Activated CD4-positive, alpha-beta memory T cell treated with anti-CD3 and anti-CD28 coated beads for 36 hours (primary cell): ENCODE data around the gene DDX23. TPM values are rescaled to one million over a fixed set of nuclear protein-coding genes. Genes with fewer than 3 reads are reported as not detected.

ENCODE experiments used
- CTCF ChIA-PET: fragments of 350-600 bp; sonication (Branson Sonifier 250); formaldehyde crosslinking; loops from one replicate; lab custom pipeline; 2021; ENCODE audit warnings: antibody characterized with exemption, inconsistent platforms; lab: Charles Lee
- POLR2A ChIA-PET: fragments of 350-600 bp; sonication (Branson Sonifier 250); formaldehyde crosslinking; loops from one replicate; lab custom pipeline; 2021; ENCODE audit warnings: antibody characterized with exemption; lab: Charles Lee
- DNase-seq: peaks from one replicate; pipeline ENCODE4 v3.0.0-alpha.2; 2020
- H3K27ac Mint-ChIP-seq: one replicate; pipeline ENCODE4 v1.8.0; 2021; ENCODE audit warnings: mixed read lengths
- H3K27me3 Mint-ChIP-seq: one replicate; pipeline ENCODE4 v1.8.0; 2021; ENCODE audit warnings: mixed read lengths
- H3K36me3 Mint-ChIP-seq: one replicate; pipeline ENCODE4 v1.8.0; 2021; ENCODE audit warnings: mixed read lengths
- H3K4me1 Mint-ChIP-seq: one replicate; pipeline ENCODE4 v1.8.0; 2021; ENCODE audit warnings: low read depth, mixed read lengths
- H3K4me3 Mint-ChIP-seq: one replicate; pipeline ENCODE4 v1.8.0; 2021; ENCODE audit warnings: mild to moderate bottlenecking, mixed read lengths
- H3K9me3 Mint-ChIP-seq: one replicate; pipeline ENCODE4 v1.8.0; 2021; ENCODE audit warnings: mixed read lengths
- intact Hi-C: fragments of 100-400 bp; cut with micrococcal nuclease; formaldehyde crosslinking; loops from one replicate; pipeline ENCODE4 v1.15.1; 2023
- total RNA-seq, 2 experiments: library from RNA; stranded (reverse); gene quantifications; one replicate each; pipeline ENCODE4 v1.2.3, GENCODE V29; 2021

The DDX23 gene
- total RNA-seq, result 100 to 1,000 TPM; 119 to 121 TPM

DNA sequence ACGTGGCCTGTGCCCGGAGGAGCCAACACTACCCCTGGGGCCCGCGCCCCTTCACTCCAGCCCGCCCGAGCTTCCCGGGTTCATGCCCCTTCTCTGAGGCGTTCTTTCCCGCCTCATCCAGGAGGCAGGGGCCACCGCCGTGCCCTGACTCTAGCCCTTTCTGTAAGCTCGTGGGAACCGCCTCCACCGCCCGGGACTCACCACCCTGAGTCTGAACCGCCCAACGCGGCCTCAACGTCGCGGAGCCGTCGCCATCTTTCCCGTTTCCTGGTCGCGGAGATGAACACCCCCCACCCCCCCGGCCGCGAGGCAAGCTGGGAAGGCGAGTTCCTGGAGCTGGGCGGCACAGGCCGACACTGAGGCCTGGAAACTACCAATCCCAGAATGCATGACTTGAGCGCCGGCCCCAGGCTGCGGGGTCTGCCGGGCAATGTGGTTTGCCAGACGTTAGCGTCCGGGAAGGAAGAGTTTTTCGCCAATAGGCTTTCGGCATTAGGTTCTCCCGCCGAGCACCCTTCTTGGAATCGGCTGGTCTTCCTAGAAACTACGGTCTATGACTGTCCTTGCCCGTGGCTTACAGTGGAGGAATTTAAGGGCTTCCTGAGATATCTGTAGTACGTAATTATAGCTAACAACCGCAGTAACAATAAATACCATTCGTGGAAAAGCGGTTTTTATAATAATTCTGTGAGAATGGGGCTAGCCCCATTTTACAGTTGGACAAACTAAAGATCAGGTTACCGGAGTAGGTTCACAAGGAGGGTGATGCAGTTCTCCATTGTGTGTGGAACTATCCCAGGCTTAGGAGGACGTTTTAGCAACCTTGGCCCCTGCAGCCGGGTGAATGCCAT is at the start of gene DDX23:
TSS of gene DDX23 (minus strand) at position 281 of the 851 bp plus-strand sequence. CDS start 6,381 bp downstream, outside the sequence.
- DNase-seq, result peak; percentile 96
- H3K27me3 Mint-ChIP-seq, result no peaks in the 10 kb centered on the region
- intact Hi-C loops, result loop anchor here (1.0 to 5.0 kb wide), 8 partner anchors 13 to 337 kb away; partner anchors contain the start of genes KANSL2, PRKAG1, RND1 and TUBA1A
- peaks cover 13% of the 10 kb centered on the region for H3K36me3 Mint-ChIP-seq
- ChIA-PET CTCF (interaction anchor here (0.6 to 9.0 kb wide), 41 partner anchors 13 to 278 kb away, joined by 3 to 204 read pairs (median 6); partner anchors contain the start of genes ARF3, DDN, FKBP11 and PRKAG1), POLR2A (interaction anchor here (0.6 to 3.4 kb wide), 18 partner anchors 13 to 1492 kb away, joined by 3 to 27 read pairs (median 3); partner anchors contain the start of genes ARF3, CACNB3, CCNT1 and RND1)
- H3K27ac Mint-ChIP-seq, result peak within 1 kb of the TSS; percentile 97
- peaks cover 31% of the 10 kb centered on the region for H3K4me1 Mint-ChIP-seq
- peak within 1 kb of the TSS; percentile 97 for H3K4me3 Mint-ChIP-seq
- H3K9me3 Mint-ChIP-seq, result no peaks in the 10 kb centered on the region

DNA sequence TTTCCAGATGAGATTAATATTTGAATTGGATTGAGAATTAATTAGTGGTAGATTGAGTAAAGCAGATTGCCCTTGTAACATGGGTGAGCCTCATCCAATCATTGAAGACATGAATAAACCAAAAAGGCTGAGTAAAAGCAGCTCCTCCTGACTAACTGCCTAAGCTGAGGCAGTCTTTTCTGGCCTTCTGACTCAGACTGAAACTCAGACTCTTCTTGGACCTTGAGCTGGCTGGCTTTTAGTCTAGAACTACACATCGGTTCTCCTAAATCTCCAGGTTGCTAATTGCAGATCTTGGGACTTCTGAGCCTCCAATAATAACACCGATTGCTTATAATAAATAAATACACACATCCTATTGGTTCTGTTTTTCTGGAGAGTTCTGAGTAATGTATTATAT is 49.3 kb upstream of the DDX23 start:
- no peak overlapping the region for H3K4me3 Mint-ChIP-seq
- H3K4me1 Mint-ChIP-seq, result peaks cover 2% of the 10 kb centered on the region
- intact Hi-C loops, result loop anchor here (2.0 to 5.0 kb wide), 3 partner anchors 36 to 96 kb away; partner anchors contain the start of genes DDN and WNT1
- ChIA-PET POLR2A (interaction anchor here (0.6 to 1.4 kb wide), 2 partner anchors 24 to 49 kb away, joined by 3 to 10 read pairs; partner anchors contain the start of genes DDX23 and FKBP11), CTCF (interaction anchor here (0.6 to 7.1 kb wide), 14 partner anchors 11 to 295 kb away, joined by 3 to 68 read pairs (median 5); partner anchors contain the start of genes DDX23, FKBP11 and WNT1)
- no peaks in the 10 kb centered on the region for H3K27me3 Mint-ChIP-seq
- peak; percentile 24 for DNase-seq
- H3K9me3 Mint-ChIP-seq, result no peaks in the 10 kb centered on the region
- no peak overlapping the region for H3K27ac Mint-ChIP-seq
- H3K36me3 Mint-ChIP-seq, result no peaks in the 10 kb centered on the region

DNA sequence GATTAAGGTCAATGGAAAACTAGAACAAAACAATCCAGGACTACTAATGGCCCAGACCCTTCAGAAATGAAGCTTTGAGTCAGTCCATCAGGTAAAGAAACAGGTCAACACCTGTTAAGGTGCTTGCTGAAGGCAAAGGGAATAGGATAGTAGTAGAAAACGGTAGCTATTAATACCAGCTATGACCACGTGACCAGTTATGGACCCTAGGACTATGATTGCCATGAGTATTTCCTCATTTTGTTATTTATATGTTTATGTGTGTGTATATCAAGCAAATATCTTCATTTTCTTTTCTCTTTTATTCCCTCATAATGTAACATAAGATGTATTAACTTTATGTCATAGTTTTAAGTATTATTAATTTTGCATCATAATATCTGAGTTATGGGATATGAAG is 47.7 kb upstream of the DDX23 start:
- H3K9me3 Mint-ChIP-seq, result no peaks in the 10 kb centered on the region
- ChIA-PET CTCF (interaction anchor here (0.9 to 7.1 kb wide), 3 partner anchors 9 to 85 kb away, joined by 3 to 68 read pairs (median 66); partner anchors contain the start of gene DDX23), POLR2A (no interaction called here)
- no peak for DNase-seq
- no peak overlapping the region for H3K4me3 Mint-ChIP-seq
- peaks cover 2% of the 10 kb centered on the region for H3K4me1 Mint-ChIP-seq
- no peak overlapping the region for H3K27ac Mint-ChIP-seq
- no peaks in the 10 kb centered on the region for H3K36me3 Mint-ChIP-seq
- H3K27me3 Mint-ChIP-seq, result no peaks in the 10 kb centered on the region
- intact Hi-C loops, result loop anchor here (2.0 to 5.0 kb wide), 3 partner anchors 37 to 98 kb away; partner anchors contain the start of genes DDN and WNT1

DNA sequence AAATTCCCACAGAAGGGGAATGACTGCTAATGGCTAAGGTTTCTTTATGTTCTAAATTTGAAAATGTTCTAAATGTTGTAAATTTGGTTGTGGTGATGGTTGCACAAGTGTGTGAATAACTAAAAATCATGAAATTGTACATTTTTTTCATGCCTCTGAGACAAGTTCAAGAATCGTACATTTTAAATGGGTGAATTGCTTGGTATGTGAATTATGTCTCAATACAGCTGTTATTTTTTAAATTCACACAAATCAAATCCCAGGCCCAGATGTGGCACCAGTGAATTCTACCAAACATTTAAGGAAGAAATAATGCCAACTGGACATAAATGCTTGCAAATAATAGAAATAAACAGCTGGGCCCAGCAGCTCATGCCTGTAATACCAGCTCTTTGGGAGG is 42.3 kb upstream of the DDX23 start:
- H3K4me1 Mint-ChIP-seq, result peaks cover 7% of the 10 kb centered on the region
- intact Hi-C loops, result no loop called here
- no peak overlapping the region for H3K4me3 Mint-ChIP-seq
- no peaks in the 10 kb centered on the region for H3K9me3 Mint-ChIP-seq
- ChIA-PET POLR2A (no interaction called here), CTCF (interaction anchor here (1.0 to 3.1 kb wide), 4 partner anchors 40 to 94 kb away, joined by 3 to 18 read pairs (median 4); partner anchors contain the start of genes DDX23 and WNT1)
- no peak for DNase-seq
- H3K27me3 Mint-ChIP-seq, result peaks cover 12% of the 10 kb centered on the region
- no peak overlapping the region for H3K27ac Mint-ChIP-seq
- no peaks in the 10 kb centered on the region for H3K36me3 Mint-ChIP-seq

DNA sequence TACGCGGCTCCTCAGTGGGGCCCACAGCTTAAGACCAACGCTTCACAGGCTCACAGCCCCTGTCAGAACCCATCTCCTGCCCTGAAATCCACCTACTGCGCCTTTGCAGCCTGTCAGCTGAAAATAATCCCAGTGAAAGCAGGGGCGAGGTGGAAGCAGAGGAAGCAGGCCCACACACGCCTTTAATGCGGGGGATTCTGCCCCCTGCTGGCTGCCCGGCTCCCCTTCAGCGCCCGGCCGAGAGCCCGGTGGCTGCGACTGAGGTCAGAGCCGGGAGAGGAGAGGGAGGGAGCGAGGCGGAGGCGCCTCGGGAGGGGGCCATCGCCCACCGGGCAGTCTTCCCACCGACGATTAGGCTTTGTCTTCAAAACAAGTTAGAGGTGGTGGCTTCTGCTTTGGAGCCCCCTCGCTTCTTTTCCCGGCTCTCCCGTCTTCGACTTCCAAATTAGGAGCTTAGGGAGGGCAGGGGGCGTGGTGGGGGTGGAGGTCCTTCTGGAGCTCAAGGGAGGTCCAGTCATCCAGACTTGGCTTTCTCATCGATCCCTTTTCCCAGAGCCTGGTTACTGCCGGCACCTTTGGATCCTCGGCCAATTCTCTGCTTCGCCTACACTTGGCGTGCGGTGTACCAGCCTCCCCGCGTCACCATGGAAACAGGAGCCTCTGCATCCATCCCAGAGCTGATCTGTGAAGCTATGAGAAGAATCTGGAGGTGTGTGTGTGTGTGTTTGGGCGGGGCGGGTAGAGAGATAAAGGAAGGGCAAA is 38.9 kb upstream of the DDX23 start:
- peaks cover 12% of the 10 kb centered on the region for H3K27me3 Mint-ChIP-seq
- H3K36me3 Mint-ChIP-seq, result no peaks in the 10 kb centered on the region
- H3K4me3 Mint-ChIP-seq, result peak overlapping the region; percentile 32
- POLR2A ChIA-PET, result interaction anchor here (0.8 to 2.4 kb wide), 4 partner anchors 25 to 44 kb away, joined by 3 to 18 read pairs (median 5); partner anchors contain the start of genes DDX23 and RND1
- intact Hi-C loops, result loop anchor here (1.0 kb wide), 2 partner anchors 38 to 72 kb away; no protein-coding TSS in a partner anchor
- CTCF ChIA-PET, result interaction anchor here (0.6 to 5.3 kb wide), 33 partner anchors 9 to 353 kb away, joined by 3 to 204 read pairs (median 4); partner anchors contain the start of genes DDX23, FKBP11, RHEBL1 and RND1
- peak; percentile 87 for DNase-seq
- H3K4me1 Mint-ChIP-seq, result peaks cover 7% of the 10 kb centered on the region
- no peaks in the 10 kb centered on the region for H3K9me3 Mint-ChIP-seq
- no peak overlapping the region for H3K27ac Mint-ChIP-seq

DNA sequence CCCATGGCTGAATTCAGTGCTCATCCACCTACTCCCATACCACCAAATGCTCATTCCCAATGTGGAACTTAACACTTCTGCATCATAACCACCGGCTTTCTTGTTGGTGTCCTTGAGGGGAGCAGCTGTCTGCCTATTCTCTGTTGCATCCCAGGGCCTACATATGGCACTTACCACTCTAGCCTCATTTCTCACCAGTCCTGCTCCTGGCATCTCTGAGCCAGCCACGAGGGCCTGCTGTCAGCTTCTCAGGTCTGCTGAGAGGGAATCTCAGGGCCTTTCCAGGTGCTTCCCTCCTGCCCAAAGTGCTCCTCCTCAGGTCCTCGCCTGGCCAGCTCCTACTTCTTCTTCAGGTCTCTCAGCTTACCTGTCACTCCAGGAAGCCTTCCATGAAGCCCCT is 37.7 kb upstream of the DDX23 start:
- no peaks in the 10 kb centered on the region for H3K9me3 Mint-ChIP-seq
- POLR2A ChIA-PET, result interaction anchor here (1.4 to 2.4 kb wide), 2 partner anchors 24 to 37 kb away, joined by 7 to 18 read pairs; partner anchors contain the start of genes DDX23 and RND1
- H3K36me3 Mint-ChIP-seq, result no peaks in the 10 kb centered on the region
- intact Hi-C loops, result loop anchor here (1.0 kb wide), 2 partner anchors 36 to 70 kb away; no protein-coding TSS in a partner anchor
- DNase-seq, result no peak
- CTCF ChIA-PET, result interaction anchor here (0.6 to 5.3 kb wide), 22 partner anchors 7 to 1737 kb away, joined by 3 to 204 read pairs (median 4); partner anchors contain the start of genes DDX23, FKBP11, RHEBL1 and RND1
- H3K4me3 Mint-ChIP-seq, result no peak overlapping the region
- no peak overlapping the region for H3K27ac Mint-ChIP-seq
- peaks cover 12% of the 10 kb centered on the region for H3K27me3 Mint-ChIP-seq
- peaks cover 7% of the 10 kb centered on the region for H3K4me1 Mint-ChIP-seq

DNA sequence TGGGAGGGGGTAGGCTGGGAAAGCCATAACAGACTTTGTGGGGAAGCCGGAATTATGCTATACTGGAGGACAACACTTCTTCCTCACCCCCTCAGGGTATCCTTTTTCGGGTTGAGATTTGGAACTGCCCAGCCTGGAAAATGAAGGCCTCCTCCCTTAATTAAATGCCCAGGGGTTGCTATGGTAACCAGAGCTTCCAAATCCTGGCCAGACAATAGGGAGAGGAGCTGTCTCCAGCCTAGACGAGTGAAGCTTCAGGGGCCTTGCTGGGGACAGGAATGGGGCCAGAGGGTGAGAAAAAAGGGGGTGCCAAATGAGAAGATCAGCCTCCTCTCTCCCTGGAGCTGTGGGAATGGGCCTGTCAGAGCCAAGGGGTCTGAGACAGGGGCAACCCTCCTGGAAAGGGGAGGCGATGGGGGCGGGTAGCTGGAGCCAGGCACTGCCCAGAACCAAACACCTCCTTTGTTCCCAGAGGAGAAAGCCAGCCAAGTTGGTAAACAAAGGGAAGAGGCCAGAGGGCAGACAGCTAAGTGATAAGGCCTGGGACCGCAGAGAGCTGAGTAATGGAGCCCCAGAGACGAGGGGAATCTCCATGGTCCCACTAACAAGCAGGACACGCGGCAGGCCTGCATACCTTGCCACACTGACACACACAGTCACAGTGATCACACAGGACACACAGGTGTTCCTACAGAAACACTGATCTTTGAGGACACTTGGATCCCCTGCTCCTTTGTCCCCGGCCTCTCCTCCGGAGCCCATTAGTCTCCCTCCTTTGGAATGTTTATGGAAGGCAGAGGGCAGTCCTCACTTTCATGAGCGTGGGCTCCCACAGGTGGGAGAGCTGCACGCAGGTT is 31.6 kb upstream of the DDX23 start:
- H3K9me3 Mint-ChIP-seq, result no peaks in the 10 kb centered on the region
- peaks cover 21% of the 10 kb centered on the region for H3K27me3 Mint-ChIP-seq
- no peak overlapping the region for H3K4me3 Mint-ChIP-seq
- H3K4me1 Mint-ChIP-seq, result peaks cover 4% of the 10 kb centered on the region
- ChIA-PET CTCF (interaction anchor here (0.6 to 3.8 kb wide), 5 partner anchors 7 to 105 kb away, joined by 3 to 22 read pairs (median 3); partner anchors contain the start of gene DDX23), POLR2A (no interaction called here)
- no peak overlapping the region for H3K27ac Mint-ChIP-seq
- intact Hi-C loops, result no loop called here
- no peak for DNase-seq
- H3K36me3 Mint-ChIP-seq, result no peaks in the 10 kb centered on the region

DNA sequence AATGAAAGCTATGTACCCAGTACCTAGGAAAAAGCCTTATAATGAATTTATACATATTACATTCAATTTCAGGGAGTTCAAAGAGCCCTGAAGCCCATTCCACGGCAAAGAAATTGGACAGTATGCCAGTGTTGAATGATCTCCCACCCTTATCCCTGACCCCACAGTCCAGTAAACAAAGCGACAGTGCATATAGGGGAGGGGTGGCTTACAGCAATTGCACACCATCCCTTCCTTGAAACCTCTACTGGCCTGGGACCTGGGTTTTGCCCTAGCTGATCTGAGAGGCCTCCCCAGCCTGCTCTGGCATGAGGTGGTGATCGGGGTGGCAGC is 31.0 kb upstream of the DDX23 start:
- intact Hi-C loops, result no loop called here

DNA sequence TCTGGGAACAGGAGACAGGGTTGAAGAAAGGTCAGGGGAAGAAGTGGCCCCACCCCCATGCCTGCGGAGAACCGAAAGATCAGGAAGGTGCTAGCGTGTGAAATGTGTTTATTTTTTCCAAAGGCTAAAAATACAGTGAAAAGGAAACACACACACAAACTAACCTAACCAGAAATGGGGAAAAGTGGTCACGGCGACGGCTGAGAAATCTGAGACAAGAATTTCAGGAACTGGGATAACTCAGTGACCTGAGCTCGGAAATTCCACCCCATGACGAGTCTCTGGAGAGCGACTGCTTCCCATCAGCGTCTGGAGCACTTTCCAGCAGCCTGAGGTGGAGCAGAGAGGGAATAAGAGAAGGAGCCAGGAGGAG is 30.3 kb upstream of the DDX23 start:
- Mint-ChIP-seq H3K4me3 (no peak overlapping the region), H3K9me3 (no peaks in the 10 kb centered on the region), H3K4me1 (peaks cover 4% of the 10 kb centered on the region), H3K36me3 (no peaks in the 10 kb centered on the region), H3K27ac (no peak overlapping the region), H3K27me3 (peaks cover 21% of the 10 kb centered on the region)
- CTCF ChIA-PET, result interaction anchor here (1.5 to 3.8 kb wide), 3 partner anchors 8 to 106 kb away, joined by 3 to 22 read pairs (median 9); partner anchors contain the start of gene DDX23
- intact Hi-C loops, result no loop called here
- no peak for DNase-seq
- POLR2A ChIA-PET, result no interaction called here

More for the DNA sequence above, 31.0 kb upstream of the DDX23 start:
- peaks cover 21% of the 10 kb centered on the region for H3K27me3 Mint-ChIP-seq
- POLR2A ChIA-PET, result no interaction called here
- no peak overlapping the region for H3K27ac Mint-ChIP-seq
- peaks cover 4% of the 10 kb centered on the region for H3K4me1 Mint-ChIP-seq
- no peak for DNase-seq
- H3K9me3 Mint-ChIP-seq, result no peaks in the 10 kb centered on the region
- H3K36me3 Mint-ChIP-seq, result no peaks in the 10 kb centered on the region
- no peak overlapping the region for H3K4me3 Mint-ChIP-seq
- CTCF ChIA-PET, result interaction anchor here (1.5 to 3.8 kb wide), 3 partner anchors 8 to 105 kb away, joined by 3 to 22 read pairs (median 9); partner anchors contain the start of gene DDX23

DNA sequence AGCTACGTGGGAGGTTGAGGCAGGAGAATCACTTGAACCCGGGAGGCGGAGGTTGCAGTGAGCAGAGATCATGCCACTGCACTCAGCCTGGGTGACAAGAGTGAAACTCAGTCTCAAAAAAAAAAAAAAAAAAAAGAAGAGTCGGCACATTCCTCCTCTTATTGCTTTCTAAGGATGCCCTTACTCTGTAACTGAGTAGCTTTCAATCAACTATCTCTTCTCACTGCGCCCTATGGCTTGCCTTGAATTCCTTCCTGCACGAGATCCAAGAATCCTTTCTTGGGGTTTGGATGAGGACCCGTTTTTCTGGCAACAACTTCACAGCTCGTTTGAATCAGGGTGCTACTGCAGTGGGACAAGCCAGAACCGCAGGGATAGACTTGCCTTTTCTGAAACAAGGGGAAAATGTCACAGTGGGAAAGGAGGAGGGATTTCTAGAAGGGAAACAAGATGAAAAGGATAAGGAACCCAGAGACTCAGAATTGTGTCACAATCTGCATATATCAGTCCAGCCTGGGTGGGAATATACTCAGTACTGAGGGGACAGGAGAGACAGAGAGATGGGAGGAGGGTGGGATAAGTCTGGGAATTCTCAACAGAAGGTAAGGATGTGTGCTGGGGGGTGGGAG is 29.8 kb upstream of the DDX23 start:
- intact Hi-C loops, result no loop called here
- H3K36me3 Mint-ChIP-seq, result no peaks in the 10 kb centered on the region
- DNase-seq, result no peak
- POLR2A ChIA-PET, result no interaction called here
- H3K9me3 Mint-ChIP-seq, result no peaks in the 10 kb centered on the region
- CTCF ChIA-PET, result interaction anchor here (1.1 to 2.2 kb wide), 3 partner anchors 9 to 106 kb away, joined by 4 to 9 read pairs (median 7); no protein-coding TSS in a partner anchor
- H3K27ac Mint-ChIP-seq, result no peak overlapping the region
- H3K4me3 Mint-ChIP-seq, result no peak overlapping the region
- H3K4me1 Mint-ChIP-seq, result peaks cover 4% of the 10 kb centered on the region
- H3K27me3 Mint-ChIP-seq, result peaks cover 21% of the 10 kb centered on the region
